Right kidney (tissue), 9 donors: ENCODE measurements around the gene THSD8.
A peak's percentile ranks its signal among the peaks of the same experiment; 100 is the strongest.

ENCODE experiments used
- DNase-seq: peaks from one replicate; pipeline ENCODE4 v3.0.0-alpha.2; 2016
- long read RNA-seq, 8 donors: transcript quantifications; one replicate each; lab custom pipeline, GENCODE V29; 2026

Gene THSD8
- long read RNA-seq, donor 1, partial matches to known transcripts: 5 of 5 reads
- long read RNA-seq, donor 1, other reads (novel, unspliced or antisense): 0 of 5 reads
- long read RNA-seq, donor 2: 0 reads
- long read RNA-seq, donor 3: 0 reads
- long read RNA-seq, donor 4: 0 reads
- long read RNA-seq, donor 5: 0 reads
- long read RNA-seq, donor 6: 0 reads
- long read RNA-seq, donor 7: 0 reads
- long read RNA-seq, donor 8: 0 reads

GRCh38 chr19:12801466-12802266, at the start of gene THSD8, which contains the start of gene PRDX2:
Gene THSD8 (plus strand): TSS chr19:12802069. CDS start chr19:12802072, 3 bp downstream.
Gene PRDX2 (minus strand): TSS chr19:12801800. CDS start chr19:12801261, 539 bp downstream.
- peak; percentile 90 for DNase-seq

- DNase-seq: no peak
Measured at GRCh38 chr19:12754465-12755196, 47.2 kb upstream of the THSD8 start.

- DNase-seq: no peak
Measured at GRCh38 chr19:12756150-12756883, 45.6 kb upstream of the THSD8 start.

- DNase-seq: peak; percentile 81
Measured at GRCh38 chr19:12757544-12758274, 44.2 kb upstream of the THSD8 start.

- DNase-seq: no peak
Measured at GRCh38 chr19:12759686-12760085, 42.2 kb upstream of the THSD8 start.

GRCh38 chr19:12763100-12763499, 38.8 kb upstream of the THSD8 start:
- no peak for DNase-seq

GRCh38 chr19:12764698-12765097, 37.2 kb upstream of the THSD8 start:
- no peak for DNase-seq

GRCh38 chr19:12766051-12766521, 35.8 kb upstream of the THSD8 start:
- peak; percentile 77 for DNase-seq

- no peak for DNase-seq
Measured at GRCh38 chr19:12767150-12767549, 34.7 kb upstream of the THSD8 start.

GRCh38 chr19:12767666-12768065, 34.2 kb upstream of the THSD8 start:
- DNase-seq: no peak

- DNase-seq: peak; percentile 45
Measured at GRCh38 chr19:12769689-12770088, 32.2 kb upstream of the THSD8 start.

GRCh38 chr19:12770922-12771321, 30.9 kb upstream of the THSD8 start:
- no peak for DNase-seq

GRCh38 chr19:12772323-12772722, 29.5 kb upstream of the THSD8 start:
- DNase-seq: no peak

- no peak for DNase-seq
Measured at GRCh38 chr19:12773571-12773970, 28.3 kb upstream of the THSD8 start.

- DNase-seq: peak; percentile 87
Measured at GRCh38 chr19:12774588-12775555, 27.0 kb upstream of the THSD8 start, which contains the start of gene HOOK2. Gene HOOK2 (minus strand): TSS chr19:12775552. CDS start chr19:12775449, 103 bp downstream.

GRCh38 chr19:12777217-12778016, 24.5 kb upstream of the THSD8 start:
- peak; percentile 80 for DNase-seq

- peak; percentile 74 for DNase-seq
Measured at GRCh38 chr19:12778017-12778904, 23.6 kb upstream of the THSD8 start.

GRCh38 chr19:12778905-12779161, 23.0 kb upstream of the THSD8 start:
- DNase-seq: no peak
